HuH-7.5 (cell line): ENCODE data around the gene CETN2.
A peak's percentile ranks its signal among the peaks of the same experiment; 100 is the strongest.
"Not testable (repeated sequence)": the region's sequence is repeated elsewhere in the genome, so short reads cannot be mapped to it uniquely, and the experiment has no call there.

Experiments
- DNase-seq: peaks from one replicate; pipeline ENCODE4 v3.0.0; 2011; ENCODE audit warnings: low spot score

The CETN2 gene

DNA sequence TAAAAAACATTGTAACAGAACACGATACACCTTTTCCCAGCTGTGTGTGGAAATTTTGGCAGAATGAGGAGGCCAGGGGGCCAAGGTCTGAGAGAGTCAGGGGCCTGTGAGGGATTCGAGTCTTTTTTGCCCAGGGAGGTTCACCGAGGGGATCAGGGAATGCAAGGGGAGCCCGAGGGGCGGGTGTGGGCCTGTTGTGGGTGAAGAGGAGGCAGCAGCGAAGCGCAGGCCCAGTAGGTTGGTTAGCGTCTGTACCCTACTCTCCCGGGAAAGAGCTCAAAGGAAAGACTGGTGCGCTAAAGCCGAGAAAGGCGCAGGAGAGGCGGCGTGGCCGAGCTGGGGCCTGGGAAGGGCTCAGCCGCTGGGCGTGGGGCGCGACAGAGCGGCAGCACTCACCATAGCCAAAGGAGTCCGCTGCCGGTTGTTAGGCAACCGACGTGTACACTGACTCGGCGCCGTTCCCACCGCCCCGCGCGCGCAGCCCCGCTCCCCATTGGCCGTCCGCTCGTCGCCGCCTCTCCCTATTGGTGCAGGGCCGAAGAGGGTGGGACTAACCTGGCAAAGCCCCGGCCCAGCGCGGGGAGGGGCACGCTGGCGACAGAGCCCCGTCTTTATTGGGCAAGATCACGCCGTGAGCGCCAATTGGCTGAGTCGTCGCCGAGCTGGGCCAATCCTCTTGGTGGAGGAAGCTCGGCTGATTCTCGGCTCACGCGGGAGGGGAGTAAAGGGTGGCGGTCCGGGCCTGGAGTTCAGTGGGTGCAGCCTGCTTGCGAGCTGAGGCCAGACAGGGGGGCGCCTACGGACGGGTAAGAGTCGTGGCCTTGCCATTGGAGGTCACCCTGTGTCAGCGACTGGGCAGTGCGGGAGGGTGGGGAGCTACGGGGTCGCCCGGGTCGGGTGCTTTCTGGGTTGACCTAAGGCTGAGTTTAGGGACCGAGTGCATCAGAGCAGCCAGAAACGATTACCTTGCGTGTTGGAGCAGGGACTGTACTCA, at the start of gene CETN2, which contains the start of gene NSDHL:
TSS of gene CETN2 (minus strand) at position 446 of the 994 bp plus-strand sequence. CDS start at position 399, 47 bp downstream.
TSS of gene NSDHL (plus strand) at position 752 of the 994 bp plus-strand sequence. CDS start 15,262 bp downstream, outside the sequence.
- peak; percentile 74 for DNase-seq

GRCh38 chrX:152878976-152879755, 48.6 kb upstream of the CETN2 start:
- DNase-seq: no peak

- DNase-seq: no peak
Observed at GRCh38 chrX:152876931-152877840, 46.6 kb upstream of the CETN2 start.

DNA sequence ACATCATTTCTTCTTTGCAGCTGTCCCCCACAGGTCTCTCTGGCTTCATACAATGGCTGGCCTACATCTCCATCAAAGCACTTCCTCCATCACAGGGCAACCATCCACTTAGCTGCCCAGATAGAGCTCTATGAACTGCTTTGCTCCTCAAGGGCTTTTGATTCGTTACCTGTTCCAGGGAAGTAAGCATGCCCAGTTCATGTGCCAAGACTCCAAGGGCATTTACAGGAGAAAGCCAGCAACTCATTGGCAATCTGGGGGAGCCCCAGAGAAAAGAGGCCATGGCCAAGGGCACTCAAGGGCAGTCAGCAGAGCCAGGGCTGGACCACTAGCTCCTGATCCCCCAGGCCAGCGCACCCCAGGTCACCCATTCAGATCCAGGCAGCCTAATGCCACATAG, 42.8 kb upstream of the CETN2 start:
- no peak for DNase-seq

- no peak for DNase-seq
Observed at GRCh38 chrX:152872522-152872921, 42.0 kb upstream of the CETN2 start.

- DNase-seq: no peak
Observed at GRCh38 chrX:152871260-152871659, 40.7 kb upstream of the CETN2 start.

DNA sequence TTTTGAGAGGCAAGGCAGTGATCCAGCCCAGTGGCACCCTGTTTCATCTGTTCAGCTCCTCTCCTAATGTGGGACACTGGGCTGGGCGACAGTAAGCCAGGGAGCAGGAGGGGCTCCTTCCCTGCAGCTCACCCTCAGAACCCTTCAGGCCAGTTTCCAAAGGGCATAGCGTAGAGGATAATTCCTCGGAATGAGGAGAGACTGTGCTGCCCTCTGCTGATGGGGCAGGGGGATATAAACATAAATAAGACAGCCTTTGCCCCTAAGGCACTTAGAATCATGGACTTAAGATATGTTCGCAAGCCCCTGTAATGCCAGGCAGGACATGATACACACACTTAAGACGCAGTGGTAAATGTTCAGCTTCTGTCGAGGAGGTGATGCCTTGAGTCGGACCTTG, 39.4 kb upstream of the CETN2 start:
- DNase-seq: no peak

GRCh38 chrX:152866386-152866785, 35.8 kb upstream of the CETN2 start:
- no peak for DNase-seq

DNA sequence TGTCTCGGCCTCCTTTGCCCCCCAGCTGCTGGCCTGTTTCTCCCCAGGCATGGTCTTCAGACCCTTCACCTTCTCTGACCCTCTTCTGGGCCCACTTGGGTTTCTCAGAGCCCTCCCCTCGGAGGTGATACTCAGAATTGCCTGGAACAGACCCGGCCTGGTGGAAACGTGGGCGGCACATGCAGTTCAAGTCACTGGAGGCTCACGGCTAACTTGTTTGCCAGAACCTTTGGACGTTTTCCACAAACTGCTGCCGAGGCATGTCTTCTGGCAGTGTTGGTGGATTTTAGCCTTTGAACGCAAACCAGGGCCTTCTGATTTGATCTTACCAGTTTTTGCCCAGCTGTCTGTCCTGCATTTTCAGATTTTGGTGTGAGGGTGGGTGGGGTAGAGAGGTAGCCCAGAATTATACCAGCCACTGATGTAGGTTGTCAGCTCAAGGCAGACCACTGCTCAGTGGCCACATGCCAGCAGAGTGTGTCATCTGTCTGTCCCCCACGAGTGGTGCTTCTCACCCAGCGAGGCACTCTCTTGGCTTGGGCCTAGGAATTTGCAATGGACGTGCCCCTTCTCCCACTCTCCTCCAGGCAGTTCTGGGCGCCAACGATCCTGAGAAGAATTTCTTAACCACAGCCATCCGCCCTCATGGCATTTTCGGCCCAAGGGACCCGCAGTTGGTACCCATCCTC, 34.8 kb upstream of the CETN2 start:
- no peak for DNase-seq

- DNase-seq: no peak
Observed at GRCh38 chrX:152861826-152862225, 31.3 kb upstream of the CETN2 start.

GRCh38 chrX:152861116-152861515, 30.6 kb upstream of the CETN2 start:
- DNase-seq: no peak

GRCh38 chrX:152853986-152854385, 23.4 kb upstream of the CETN2 start:
- DNase-seq: no peak

- no peak for DNase-seq
Observed at GRCh38 chrX:152850465-152850864, 19.9 kb upstream of the CETN2 start.

DNA sequence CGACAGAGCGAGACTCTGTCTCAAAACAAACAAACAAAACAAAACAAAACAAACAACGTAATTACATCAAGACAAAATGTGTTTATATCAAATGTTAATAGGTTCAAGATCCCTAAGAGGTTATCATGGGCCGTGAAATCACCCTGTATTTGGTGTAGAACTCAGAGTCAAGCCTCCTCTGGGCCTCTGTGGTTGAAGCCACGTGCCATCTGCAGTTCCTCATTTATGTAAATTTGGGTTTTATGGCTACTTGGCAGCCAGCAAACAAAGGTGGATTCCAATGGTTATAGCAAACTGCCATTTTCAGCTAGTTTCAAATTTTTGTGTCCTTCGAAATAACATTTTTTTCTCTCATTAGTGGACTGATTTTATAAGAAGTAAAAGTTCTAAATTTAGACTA, 16.7 kb upstream of the CETN2 start:
- DNase-seq: no peak

- no peak for DNase-seq
Observed at GRCh38 chrX:152845618-152846240, 15.2 kb upstream of the CETN2 start.

DNA sequence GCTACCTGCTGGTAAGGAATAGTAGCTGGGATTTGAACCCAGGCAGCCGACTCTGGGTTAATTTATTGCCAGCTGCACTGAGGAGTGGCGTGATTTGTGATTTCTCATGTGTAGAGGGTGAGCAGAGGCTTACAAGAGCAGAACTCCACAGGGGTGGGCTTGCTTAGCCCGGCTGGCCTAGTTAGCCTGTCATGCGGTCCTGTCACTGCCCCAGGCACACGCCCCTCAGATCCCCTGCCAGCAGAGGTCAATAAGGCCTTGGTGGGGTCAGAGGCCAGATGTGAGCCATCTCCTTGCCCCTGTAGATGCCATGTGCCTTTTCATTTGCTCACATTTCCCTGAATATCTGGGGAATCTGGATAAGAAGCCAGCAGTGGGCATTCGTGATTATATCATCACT, 13.7 kb upstream of the CETN2 start:
- DNase-seq: no peak

GRCh38 chrX:152843852-152844251, 13.3 kb upstream of the CETN2 start:
- no peak for DNase-seq

DNA sequence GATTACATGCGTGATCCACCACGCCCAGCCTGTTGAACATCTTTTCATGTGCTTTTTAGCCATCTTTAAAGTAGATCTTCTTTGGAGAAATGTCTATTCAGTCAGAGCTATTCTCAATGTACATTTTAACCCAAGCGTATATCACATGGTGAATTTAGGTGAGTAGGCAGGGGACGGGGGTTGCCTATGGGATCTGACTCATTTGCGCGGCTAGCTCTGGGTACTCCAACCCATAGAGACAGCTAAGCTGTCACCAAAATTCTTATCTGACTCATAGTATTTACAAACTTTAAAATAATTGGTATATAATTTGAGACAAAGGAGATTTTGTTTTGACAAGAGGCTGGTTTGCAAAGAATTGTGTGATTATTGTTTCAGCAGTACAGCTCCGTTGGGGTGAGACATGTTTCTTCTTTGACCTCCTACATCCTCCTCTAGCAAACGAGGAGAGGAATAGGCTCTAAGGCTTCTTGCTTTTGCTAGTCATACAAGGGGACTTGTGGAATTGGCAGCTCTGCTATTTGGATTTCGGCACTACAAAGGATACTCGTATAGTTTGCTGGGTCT, 12.3 kb upstream of the CETN2 start:
- DNase-seq: no peak

- DNase-seq: not testable (repeated sequence)
Observed at GRCh38 chrX:152835470-152835869, 4.9 kb upstream of the CETN2 start.

DNA sequence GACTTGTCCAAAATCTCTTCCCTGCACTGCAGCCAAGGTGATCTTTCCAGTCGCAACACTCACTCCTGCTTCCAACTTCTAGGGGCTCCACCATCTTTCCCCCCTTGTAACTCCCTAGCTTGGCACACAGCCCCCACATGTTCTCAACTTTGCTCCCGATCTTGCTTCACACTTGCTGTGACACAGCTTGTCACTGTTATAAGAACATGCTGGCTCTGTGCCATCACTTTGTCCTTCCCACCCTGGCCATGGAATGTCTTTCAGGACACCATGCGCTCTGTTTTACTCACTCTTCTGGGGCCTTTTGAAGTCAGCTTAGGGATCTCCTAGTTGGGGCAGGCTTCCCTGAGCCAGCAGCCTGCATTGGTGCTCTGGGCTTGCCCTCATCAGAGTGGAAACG, 2.8 kb upstream of the CETN2 start:
- no peak for DNase-seq
